ENCODE data around the gene OR52J3.
"Not testable (repeated sequence)": the region's sequence is repeated elsewhere in the genome, so short reads cannot be mapped to it uniquely, and the experiment has no call there.

The OR52J3 gene

GRCh38 chr11:5046226-5046625 is at the start of gene OR52J3:
Gene OR52J3 (plus strand): TSS chr11:5046526. CDS start chr11:5046526, 0 bp downstream.
- in situ Hi-C loops (cut with HindIII; ENCODE audit: low pct_unique_long_range_greater_than_20kb, low sequenced_read_pairs), result no loop called here
- no peak for TF ChIP-seq JUND (IDR thresholded peaks at IDR 0.05; ENCODE audit: low read depth)

GRCh38 chr11:5004424-5005274 is 41.7 kb upstream of the OR52J3 start:
- DNase-seq (ENCODE audit: low read depth in 1 of 2, low spot score in 1 of 2), result peak; percentile 18 to 65
- in situ Hi-C loops (cut with HindIII; ENCODE audit: low pct_unique_long_range_greater_than_20kb, low sequenced_read_pairs), result no loop called here
- TF ChIP-seq JUND (IDR thresholded peaks at IDR 0.05; ENCODE audit: low read depth), result no peak

More at GRCh38 chr11:5046226-5046625, at the start of gene OR52J3:
- no peak for DNase-seq (ENCODE audit: low read depth in 1 of 2, low spot score in 1 of 2)

GRCh38 chr11:5007561-5007960 is 38.8 kb upstream of the OR52J3 start:
- in situ Hi-C loops (cut with HindIII; ENCODE audit: low pct_unique_long_range_greater_than_20kb, low sequenced_read_pairs), result no loop called here
- no peak for TF ChIP-seq JUND (IDR thresholded peaks at IDR 0.05; ENCODE audit: low read depth)
- DNase-seq (ENCODE audit: low read depth in 1 of 2, low spot score in 1 of 2), result no peak

GRCh38 chr11:5011254-5011653 is 35.1 kb upstream of the OR52J3 start:
- no peak for DNase-seq (ENCODE audit: low read depth in 1 of 2, low spot score in 1 of 2)
- TF ChIP-seq JUND (IDR thresholded peaks at IDR 0.05; ENCODE audit: low read depth), result no peak
- in situ Hi-C loops (cut with HindIII; ENCODE audit: low pct_unique_long_range_greater_than_20kb, low sequenced_read_pairs), result no loop called here

- DNase-seq (ENCODE audit: low read depth in 1 of 2, low spot score in 1 of 2), result no peak
- in situ Hi-C loops (cut with HindIII; ENCODE audit: low pct_unique_long_range_greater_than_20kb, low sequenced_read_pairs), result no loop called here
- TF ChIP-seq JUND (IDR thresholded peaks at IDR 0.05; ENCODE audit: low read depth), result no peak
Observed at GRCh38 chr11:5013012-5013411, 33.3 kb upstream of the OR52J3 start.

GRCh38 chr11:5021996-5022395 is 24.3 kb upstream of the OR52J3 start:
- DNase-seq (ENCODE audit: low read depth in 1 of 2, low spot score in 1 of 2), result no peak
- TF ChIP-seq JUND (IDR thresholded peaks at IDR 0.05; ENCODE audit: low read depth), result no peak
- in situ Hi-C loops (cut with HindIII; ENCODE audit: low pct_unique_long_range_greater_than_20kb, low sequenced_read_pairs), result no loop called here

- DNase-seq (ENCODE audit: low read depth in 1 of 2, low spot score in 1 of 2), result no peak
- in situ Hi-C loops (cut with HindIII; ENCODE audit: low pct_unique_long_range_greater_than_20kb, low sequenced_read_pairs), result no loop called here
- TF ChIP-seq JUND (IDR thresholded peaks at IDR 0.05; ENCODE audit: low read depth), result no peak
Observed at GRCh38 chr11:5036669-5037068, 9.7 kb upstream of the OR52J3 start.

GRCh38 chr11:5037926-5038325 is 8.4 kb upstream of the OR52J3 start:
- TF ChIP-seq JUND (IDR thresholded peaks at IDR 0.05; ENCODE audit: low read depth), result no peak
- in situ Hi-C loops (cut with HindIII; ENCODE audit: low pct_unique_long_range_greater_than_20kb, low sequenced_read_pairs), result no loop called here
- DNase-seq (ENCODE audit: low read depth in 1 of 2, low spot score in 1 of 2), result no peak

- TF ChIP-seq JUND (IDR thresholded peaks at IDR 0.05; ENCODE audit: low read depth), result no peak
- in situ Hi-C loops (cut with HindIII; ENCODE audit: low pct_unique_long_range_greater_than_20kb, low sequenced_read_pairs), result no loop called here
- DNase-seq (ENCODE audit: low read depth in 1 of 2, low spot score in 1 of 2), result no peak
Observed at GRCh38 chr11:5038341-5038740, 8.0 kb upstream of the OR52J3 start.

- in situ Hi-C loops (cut with HindIII; ENCODE audit: low pct_unique_long_range_greater_than_20kb, low sequenced_read_pairs), result no loop called here
- DNase-seq (ENCODE audit: low read depth in 1 of 2, low spot score in 1 of 2), result no peak
- no peak for TF ChIP-seq JUND (IDR thresholded peaks at IDR 0.05; ENCODE audit: low read depth)
Observed at GRCh38 chr11:5040876-5041275, 5.5 kb upstream of the OR52J3 start.

- no peak for DNase-seq (ENCODE audit: low read depth in 1 of 2, low spot score in 1 of 2)
Observed at GRCh38 chr11:5042091-5042490, 4.2 kb upstream of the OR52J3 start.

GRCh38 chr11:5043380-5043779 is 2.9 kb upstream of the OR52J3 start:
- TF ChIP-seq JUND (IDR thresholded peaks at IDR 0.05; ENCODE audit: low read depth), result no peak
- in situ Hi-C loops (cut with HindIII; ENCODE audit: low pct_unique_long_range_greater_than_20kb, low sequenced_read_pairs), result no loop called here
- DNase-seq (ENCODE audit: low read depth in 1 of 2, low spot score in 1 of 2), result no peak

More at GRCh38 chr11:5042091-5042490, 4.2 kb upstream of the OR52J3 start:
- TF ChIP-seq JUND (IDR thresholded peaks at IDR 0.05; ENCODE audit: low read depth), result no peak
- in situ Hi-C loops (cut with HindIII; ENCODE audit: low pct_unique_long_range_greater_than_20kb, low sequenced_read_pairs), result no loop called here

- in situ Hi-C loops (cut with HindIII; ENCODE audit: low pct_unique_long_range_greater_than_20kb, low sequenced_read_pairs), result no loop called here
- no peak for DNase-seq (ENCODE audit: low read depth in 1 of 2, low spot score in 1 of 2)
- TF ChIP-seq JUND (IDR thresholded peaks at IDR 0.05; ENCODE audit: low read depth), result no peak
Observed at GRCh38 chr11:5046754-5047330, 516 bp downstream of the OR52J3 start.

GRCh38 chr11:5058679-5059078 is 12.4 kb downstream of the OR52J3 start:
- in situ Hi-C loops (cut with HindIII; ENCODE audit: low pct_unique_long_range_greater_than_20kb, low sequenced_read_pairs); DNase-seq (ENCODE audit: low read depth in 1 of 2, low spot score in 1 of 2): not testable (repeated sequence)

Measured in T47D (cell line).